HL-60/S4 treated with phorbol 12-myristate 13-acetate at 8.2 ng/mL for 4 days and 3 days (cell line): ENCODE results near the gene CAMTA1.

Experiments used
- in situ Hi-C: fragments of 300-500 bp; cut with MboI; formaldehyde crosslinking; loops from 2 replicates; pipeline ENCODE4 v1.15.0; 2022; ENCODE audit warnings: low sequenced_read_pairs

The CAMTA1 gene

GRCh38 chr1:7552402-7552801, 767.1 kb downstream of the CAMTA1 start:
- in situ Hi-C loops = no loop called here

DNA sequence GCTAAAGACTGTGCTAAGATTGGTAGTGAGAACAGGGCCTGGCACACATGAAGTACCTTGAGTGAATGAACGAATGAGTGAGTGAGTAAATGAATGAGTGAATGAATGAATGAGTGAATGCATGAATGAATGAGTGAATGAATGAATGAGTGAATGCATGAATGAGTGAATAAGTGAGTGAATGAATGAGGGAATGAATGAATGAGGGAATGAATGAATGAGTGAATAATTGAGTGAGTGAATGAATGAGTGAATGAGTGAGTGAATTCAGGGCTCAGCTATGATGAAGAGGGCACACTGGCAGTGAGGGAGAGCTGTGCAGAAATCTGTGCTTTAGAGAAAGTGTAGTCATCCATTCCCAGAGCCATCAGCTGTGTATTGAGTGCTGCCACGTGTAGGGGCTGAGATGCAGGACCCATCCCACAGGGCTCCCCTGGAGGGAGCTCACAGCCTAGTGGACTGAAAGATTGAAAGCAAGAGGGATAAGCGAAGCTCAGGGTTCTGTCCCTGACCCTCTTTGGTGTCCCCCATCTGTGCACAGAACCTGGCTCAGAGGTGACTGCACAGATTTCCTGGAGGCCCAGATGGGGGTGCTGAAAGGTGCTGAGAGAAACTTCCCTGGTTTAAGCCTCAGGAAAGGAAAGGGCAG, 767.9 kb downstream of the CAMTA1 start:
- in situ Hi-C loops = no loop called here

DNA sequence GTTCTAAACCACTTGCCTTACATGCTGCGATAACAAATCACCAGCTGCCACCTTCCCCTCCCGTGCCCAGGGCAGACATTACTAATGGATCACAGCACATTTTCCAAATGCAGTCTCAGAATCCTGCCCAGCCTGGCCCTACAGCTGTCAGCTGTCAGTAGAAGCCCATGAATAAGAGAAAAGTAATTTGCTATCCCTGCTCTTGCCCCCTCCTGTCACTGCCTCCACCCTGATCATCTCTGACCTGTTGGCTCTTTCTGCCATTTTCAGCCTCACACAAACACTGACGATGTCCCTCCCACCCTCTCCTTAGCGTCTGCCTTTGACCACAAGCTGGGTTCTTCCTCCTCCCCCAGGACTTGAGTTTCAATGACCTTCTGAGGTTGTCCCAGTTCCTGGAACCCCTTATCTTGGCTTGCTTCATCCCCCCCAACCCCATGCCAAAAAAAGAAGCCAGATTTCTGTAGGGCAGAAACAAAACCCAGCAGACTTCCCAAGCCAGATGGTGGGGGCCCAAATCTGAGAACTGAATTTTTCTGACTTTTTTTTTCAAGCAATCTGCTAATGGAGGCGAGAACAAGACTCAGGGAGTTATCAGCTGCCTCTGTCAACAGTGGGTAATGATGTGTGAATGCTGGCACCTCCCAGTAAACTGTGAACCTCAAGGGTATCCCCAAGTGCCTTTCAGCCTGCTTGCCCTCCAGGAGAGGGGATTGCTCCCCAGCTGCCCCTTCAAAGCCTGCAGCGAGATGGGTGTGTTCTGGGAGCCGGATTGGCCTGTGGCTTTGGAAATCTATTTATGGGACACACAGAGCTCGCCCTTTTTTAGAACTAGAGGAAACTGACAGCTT, 769.4 kb downstream of the CAMTA1 start:
- in situ Hi-C loops = no loop called here

GRCh38 chr1:7555391-7556185, 770.3 kb downstream of the CAMTA1 start:
- in situ Hi-C loops = no loop called here

DNA sequence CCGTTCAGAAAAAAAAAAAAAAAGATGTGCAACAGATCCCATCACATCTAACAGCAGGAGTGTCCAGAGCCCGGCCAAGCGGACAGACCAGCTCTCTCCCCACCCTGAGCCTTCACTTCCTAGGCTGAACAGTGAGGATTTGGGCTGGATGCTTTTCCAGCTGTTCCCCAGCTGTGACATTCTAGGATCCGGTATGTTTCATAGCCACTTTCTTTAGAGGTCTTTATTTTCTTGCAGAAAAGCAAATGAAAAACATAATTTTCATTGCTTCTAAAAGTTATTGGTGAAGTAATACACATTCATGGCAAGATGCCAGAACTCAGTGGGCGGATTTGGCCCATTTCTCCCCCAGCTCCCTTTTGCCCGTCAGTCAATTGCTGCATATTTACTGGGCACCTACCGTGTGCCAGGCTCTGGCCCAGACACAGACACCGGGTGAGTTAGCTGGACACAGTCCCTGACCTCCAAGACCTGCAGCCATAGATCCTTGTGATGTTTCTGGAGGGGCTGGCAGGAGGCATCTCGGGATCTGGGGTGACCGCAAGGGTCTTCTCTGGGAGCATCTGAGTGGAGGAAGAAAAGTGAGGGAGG, 772.1 kb downstream of the CAMTA1 start:
- in situ Hi-C loops = no loop called here

DNA sequence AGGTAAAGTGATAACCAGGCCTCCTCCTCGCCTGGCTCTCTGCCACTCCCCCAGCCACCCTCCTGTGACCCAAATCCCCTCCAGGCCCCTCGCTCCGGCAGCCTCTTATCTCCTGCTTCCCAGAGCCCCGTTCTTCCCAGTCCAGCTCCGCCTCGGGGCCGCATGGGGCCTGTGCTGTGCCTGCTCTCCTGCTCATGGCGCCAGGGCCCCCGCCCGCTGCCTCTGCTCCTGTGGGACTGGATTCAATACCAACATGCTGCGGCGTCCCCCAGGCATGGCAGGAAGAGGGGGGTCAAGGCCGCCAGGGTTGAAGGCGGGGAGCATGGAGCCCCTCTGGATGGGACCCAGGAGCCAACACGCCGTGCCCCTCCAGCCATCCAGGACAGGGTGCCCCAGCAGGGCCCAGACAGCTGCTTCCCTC, 772.8 kb downstream of the CAMTA1 start:
- in situ Hi-C loops = no loop called here

DNA sequence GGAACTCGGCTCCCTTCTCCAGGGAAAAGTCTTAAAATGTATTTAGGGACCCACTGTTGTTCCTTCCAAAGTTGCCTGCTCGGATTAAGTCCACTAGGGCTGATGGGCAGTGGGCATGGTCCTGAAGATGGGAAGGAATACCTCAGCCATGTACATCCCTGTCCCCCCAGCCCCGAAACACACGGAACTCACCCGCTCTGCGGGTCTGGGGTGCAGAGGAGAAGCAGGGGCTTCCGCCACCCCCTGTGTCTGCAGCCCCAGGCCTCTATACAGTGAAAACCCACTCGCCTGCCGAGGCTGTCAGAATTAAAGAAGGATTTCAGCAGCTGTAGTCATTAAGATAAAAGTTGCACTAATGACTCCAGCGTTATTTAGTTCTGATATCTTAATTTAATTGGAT, 773.2 kb downstream of the CAMTA1 start:
- in situ Hi-C loops = no loop called here

DNA sequence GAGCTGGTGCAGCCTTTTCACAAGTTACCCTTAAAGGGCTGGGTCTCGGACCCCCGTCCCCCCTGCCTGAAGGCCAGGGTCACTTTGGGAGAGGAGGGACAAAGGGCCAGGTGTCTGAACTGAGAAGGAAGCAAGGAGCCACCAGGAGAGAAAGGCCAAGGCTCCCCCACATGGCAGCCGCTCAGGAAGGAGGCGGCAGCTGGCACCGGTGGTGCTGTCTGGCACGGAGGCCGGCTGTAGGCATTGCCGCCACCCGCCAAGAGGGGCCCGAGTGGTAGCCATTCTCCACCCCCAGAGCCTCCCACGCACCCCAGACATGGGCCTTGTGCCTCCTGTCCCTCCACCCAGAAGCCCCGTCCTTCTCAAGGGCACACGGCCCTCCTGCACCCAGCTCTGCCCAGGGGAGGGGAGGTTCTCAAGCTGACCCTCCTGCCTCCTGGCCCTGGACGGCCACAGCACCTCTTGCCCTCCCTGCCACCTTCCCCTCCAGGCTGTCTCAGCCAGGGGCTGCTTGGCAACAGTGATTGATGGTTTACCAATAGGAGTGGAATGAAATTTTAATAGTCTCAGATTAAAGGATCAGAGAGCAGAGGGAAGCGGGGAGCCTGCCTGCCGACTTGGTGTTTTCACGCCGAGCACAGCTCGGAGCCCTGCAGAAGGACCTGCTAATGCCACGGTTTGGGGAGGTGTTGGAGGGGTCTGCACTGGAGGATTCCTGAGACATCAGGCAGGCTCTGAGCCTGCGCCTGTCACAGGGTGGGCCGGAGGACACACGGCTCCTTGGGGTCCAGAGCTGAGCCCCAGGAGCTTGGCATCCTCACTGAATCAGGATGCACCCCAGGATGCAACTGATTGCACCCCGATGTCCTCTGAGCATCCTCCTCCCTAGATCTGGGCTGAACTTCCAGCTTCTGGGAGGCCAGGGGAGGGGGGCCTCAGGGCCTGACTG, 773.9 kb downstream of the CAMTA1 start:
- in situ Hi-C loops = no loop called here

DNA sequence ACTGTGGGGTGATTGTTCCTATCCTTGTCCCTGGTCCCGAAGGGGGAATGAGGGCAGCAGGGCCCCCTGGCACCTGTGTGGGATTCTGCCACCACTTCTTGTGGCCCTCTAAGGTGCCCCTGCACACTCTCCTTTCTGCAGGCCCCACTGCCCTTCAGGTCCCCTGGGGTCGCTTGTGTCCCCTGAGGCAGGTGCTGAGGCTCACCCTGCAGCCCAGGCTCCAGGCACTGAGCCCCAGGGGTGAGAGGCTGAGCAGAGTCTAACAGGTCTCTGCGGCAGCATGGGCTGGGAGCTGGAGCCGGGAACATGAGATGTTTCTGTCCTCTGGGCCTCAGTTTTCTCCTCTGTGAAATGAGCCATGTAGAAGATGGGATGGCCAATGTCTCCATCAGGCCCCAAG, 774.9 kb downstream of the CAMTA1 start:
- in situ Hi-C loops = no loop called here

DNA sequence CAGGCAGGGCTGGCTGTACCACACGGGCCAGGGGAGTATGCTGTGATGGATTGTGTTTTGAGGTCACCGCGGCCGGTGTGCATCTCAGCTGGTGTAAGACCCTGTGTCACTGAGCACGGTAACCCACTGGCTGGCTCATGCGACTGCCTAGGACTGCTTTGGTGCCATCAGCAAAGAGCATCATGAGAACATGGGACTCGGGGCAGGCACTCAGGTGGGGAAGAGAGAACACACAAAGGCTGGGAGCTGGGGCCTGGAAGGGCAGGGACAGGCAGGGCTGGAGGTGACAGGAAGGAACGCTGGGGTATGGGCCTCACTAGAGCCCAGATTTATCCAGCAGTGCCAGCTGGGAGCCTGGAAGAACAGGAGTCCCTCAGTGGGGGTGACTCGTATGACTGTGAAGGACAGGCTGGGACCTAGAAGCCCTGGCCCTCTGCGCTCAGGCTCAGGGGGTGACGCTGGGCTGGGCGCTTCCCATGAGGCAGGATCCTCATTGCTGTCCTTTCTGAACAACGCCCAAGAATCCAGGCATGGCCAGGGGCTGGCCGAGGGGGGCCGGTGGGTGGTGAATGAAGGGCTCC, 775.4 kb downstream of the CAMTA1 start:
- in situ Hi-C loops = no loop called here

- in situ Hi-C loops = no loop called here
These were observed 776.2 kb downstream of the CAMTA1 start for GRCh38 chr1:7561331-7561921.

GRCh38 chr1:7561936-7562728, 776.9 kb downstream of the CAMTA1 start:
- in situ Hi-C loops = no loop called here

DNA sequence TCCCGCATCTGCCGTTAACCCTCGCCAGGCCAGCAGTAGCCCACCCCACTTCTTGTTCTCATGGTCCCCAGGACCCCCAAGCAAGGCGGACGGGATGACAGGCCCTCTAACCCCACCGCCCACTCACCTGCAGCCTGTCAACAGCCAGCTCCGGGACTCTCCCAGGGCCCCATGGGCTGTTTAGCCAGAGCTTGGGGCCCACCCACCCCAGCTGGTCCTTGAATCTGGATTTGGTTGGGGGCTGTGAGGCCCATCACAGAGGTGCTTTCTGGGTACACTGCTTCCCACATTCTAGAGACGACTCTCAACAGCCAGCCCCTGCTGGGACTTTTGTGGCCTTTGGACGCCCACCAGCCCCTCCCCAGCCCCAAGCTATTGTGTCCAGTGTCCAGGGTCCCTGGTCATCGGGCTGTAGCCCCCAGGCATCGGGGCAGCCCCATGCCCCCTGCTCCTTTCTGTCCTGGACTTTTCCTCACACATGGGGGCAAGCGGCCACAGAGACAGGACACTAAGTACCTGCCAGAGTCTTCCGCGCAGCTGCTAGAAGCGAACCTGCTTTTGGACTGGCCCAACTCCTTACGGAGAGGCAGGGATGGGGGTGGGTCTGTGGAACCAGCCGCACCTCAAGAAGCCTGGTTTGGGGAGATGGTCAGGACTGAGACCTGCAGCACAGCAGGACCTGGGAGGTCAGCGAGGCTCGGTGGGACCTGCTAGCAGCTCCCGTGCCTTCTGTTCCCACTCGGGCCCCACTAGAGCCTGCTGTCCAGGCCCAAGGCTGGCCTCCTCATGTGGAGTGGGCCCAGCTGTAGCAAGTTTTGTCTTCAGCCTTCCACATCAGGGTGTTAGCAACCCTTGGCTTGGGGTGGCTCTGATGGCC, 777.7 kb downstream of the CAMTA1 start:
- in situ Hi-C loops = no loop called here

GRCh38 chr1:7564137-7564536, 778.9 kb downstream of the CAMTA1 start:
- in situ Hi-C loops = no loop called here

- in situ Hi-C loops = no loop called here
These were observed 780.0 kb downstream of the CAMTA1 start for GRCh38 chr1:7565099-7565750.

DNA sequence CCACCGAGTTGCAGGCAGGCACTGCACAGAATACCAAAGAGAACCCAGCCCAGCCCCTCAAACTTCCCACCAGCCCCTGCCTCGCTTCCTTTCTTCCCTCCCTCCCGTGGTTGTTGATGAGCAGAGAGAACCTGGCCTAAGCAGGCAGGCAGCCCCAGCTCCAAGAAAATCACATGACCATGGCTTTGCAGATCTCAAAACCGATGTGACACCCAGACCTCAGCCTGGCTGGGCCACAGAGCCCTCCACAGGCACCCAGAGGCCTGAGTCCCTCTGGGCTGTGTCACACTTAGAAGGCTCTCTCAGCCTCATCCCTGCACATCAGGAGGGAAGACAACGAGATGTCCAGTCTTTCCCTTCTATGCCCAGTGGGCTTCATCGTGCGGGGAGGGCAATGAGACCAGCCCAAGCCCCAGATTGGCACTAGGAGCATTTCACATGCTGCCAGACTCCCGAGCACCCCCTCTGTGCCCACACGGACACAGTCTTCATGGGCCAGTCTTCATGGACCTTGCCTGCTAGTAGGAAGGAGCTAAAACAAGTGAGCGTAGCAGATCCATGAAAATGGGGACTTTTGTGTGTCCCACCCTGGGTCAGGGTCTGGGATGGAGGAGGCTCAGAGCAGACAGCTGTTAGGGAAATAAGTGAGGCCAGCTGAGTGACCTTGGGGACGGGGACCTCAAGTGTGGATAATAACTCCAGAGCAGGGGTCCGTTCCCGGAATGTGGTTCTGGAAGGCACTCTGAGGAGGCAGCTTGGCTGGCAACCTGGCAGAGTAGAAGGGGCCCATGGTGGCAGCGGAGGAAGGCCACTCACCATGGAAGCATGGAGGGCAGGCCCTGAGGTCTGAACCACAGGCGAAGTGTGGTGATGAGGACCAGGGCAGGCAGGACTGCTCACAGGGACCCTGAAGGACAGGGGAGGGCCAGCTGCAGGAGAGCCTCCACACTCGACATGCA, 781.4 kb downstream of the CAMTA1 start:
- in situ Hi-C loops = no loop called here
